Measurements from ENCODE around the gene MOXD1. TPM values are rescaled to one million over a fixed set of nuclear protein-coding genes. Genes with fewer than 3 reads are reported as not detected.

MOXD1 gene
- total RNA-seq, 1 donor from 2014 or later, result 16.0 TPM

DNA sequence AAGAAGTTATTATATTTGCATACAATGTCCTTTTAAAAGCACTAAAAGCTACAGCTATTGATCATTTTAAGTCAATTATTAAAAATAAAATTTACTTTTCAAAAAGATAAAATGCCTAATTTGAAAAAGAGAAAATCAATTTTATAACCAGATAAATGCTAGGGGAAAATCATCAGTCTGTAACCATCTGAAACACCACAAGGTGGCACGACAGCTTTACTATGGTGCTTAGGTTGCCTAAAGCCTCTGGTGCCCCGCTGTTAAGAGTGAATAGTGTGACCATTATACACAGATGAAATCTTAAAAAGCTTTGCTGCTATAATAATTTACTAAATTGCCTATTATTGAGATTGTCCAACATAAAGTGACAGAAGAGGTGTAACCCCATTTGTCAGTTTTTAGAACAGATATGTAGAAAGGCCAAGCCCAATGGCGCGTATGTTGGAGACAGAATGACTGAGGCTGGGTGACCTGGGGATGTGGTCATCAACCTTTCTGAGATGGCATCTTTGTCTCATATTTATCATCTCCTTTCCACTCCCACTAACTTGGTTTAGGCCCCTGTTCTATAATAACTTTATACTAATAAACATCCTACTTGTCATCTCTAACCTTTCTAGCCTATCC, 100.8 kb downstream of the MOXD1 start:
- no peaks in the 10 kb centered on the region for H3K36me3 ChIP-seq
- no peak for DNase-seq (ENCODE audit: extremely low spot score in 2 of 2)
- no peaks in the 10 kb centered on the region for H3K27me3 ChIP-seq
- intact Hi-C loops (cut with DNase I), result no loop called here
- no peaks in the 10 kb centered on the region for H3K9me3 ChIP-seq
- H3K4me1 ChIP-seq, result no peaks in the 10 kb centered on the region
- no peak for TF ChIP-seq POLR2AphosphoS5 (IDR thresholded peaks at IDR 0.05; ENCODE audit: insufficient read depth in 1 of 2, low read depth in 1 of 2)
- TF ChIP-seq POLR2A (IDR thresholded peaks at IDR 0.05), result no peak
- TF ChIP-seq, protein P1, sequence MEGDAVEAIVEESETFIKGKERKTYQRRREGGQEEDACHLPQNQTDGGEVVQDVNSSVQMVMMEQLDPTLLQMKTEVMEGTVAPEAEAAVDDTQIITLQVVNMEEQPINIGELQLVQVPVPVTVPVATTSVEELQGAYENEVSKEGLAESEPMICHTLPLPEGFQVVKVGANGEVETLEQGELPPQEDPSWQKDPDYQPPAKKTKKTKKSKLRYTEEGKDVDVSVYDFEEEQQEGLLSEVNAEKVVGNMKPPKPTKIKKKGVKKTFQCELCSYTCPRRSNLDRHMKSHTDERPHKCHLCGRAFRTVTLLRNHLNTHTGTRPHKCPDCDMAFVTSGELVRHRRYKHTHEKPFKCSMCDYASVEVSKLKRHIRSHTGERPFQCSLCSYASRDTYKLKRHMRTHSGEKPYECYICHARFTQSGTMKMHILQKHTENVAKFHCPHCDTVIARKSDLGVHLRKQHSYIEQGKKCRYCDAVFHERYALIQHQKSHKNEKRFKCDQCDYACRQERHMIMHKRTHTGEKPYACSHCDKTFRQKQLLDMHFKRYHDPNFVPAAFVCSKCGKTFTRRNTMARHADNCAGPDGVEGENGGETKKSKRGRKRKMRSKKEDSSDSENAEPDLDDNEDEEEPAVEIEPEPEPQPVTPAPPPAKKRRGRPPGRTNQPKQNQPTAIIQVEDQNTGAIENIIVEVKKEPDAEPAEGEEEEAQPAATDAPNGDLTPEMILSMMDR (IDR thresholded peaks at IDR 0.05), result peak in 2 of 3 experiments; percentile 19 to 53
- no peak overlapping the region for H3K27ac ChIP-seq
- no peak overlapping the region for H3K4me3 ChIP-seq

DNA sequence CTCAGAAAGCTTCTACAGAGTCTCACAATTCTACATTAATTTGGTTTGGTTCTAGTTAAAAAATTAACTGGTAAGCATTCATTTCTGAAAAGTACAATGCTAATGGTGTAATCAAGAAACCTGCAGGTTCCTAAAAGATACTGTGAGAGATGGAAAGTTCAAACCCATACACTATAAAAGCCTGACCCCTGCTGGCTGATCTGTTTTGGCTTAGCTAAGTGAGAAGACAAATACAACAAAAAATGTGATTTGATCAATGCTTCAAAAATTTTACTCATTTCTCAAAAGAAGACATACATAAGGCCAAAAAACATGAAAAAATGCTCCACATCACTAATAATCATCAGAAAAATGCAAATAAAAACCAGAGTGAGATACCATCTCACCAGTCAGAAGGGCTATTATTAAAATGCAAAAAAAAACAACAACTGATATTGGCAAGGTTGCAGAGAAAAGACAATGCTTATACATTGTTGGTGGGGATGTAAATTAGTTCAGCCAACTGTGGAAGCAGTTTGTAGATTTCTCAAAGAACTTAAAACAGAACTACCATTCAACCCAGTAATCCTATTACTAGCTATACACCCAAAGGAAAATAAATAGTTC, 102.8 kb downstream of the MOXD1 start:
- no peaks in the 10 kb centered on the region for H3K36me3 ChIP-seq
- H3K4me1 ChIP-seq, result no peaks in the 10 kb centered on the region
- no peak overlapping the region for H3K4me3 ChIP-seq
- TF ChIP-seq POLR2A (IDR thresholded peaks at IDR 0.05) (no peak), POLR2AphosphoS5 (IDR thresholded peaks at IDR 0.05; ENCODE audit: insufficient read depth in 1 of 2, low read depth in 1 of 2) (no peak)
- TF ChIP-seq, protein P1 (IDR thresholded peaks at IDR 0.05), result peak in 1 of 3 experiments; percentile 23
- H3K27me3 ChIP-seq, result no peaks in the 10 kb centered on the region
- H3K27ac ChIP-seq, result no peak overlapping the region
- no peaks in the 10 kb centered on the region for H3K9me3 ChIP-seq
- no peak for DNase-seq (ENCODE audit: extremely low spot score in 2 of 2)
- intact Hi-C loops (cut with DNase I), result loop anchor here (10.0 kb wide), 1 partner anchor 186 kb away; no protein-coding TSS in a partner anchor

DNA sequence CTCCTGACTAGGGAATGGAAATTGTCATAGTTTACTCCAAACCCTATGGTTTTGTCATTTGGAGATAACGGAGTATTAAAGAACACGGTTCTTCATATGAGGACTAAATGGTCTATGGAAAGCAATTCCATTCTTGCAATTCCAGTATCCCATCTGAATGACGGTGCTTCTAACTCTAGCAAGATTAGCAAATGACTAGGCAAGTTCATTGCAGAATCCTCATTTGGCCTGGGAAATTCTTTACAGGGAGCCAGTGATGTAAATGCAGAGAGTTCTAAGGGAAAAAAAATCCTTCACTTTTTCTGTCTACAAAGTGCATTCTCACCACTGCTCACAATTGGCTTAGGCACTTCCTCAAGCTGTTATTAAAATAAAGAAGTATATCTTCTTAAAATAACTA, 111.5 kb downstream of the MOXD1 start:
- H3K4me3 ChIP-seq, result no peak overlapping the region
- H3K36me3 ChIP-seq, result no peaks in the 10 kb centered on the region
- H3K9me3 ChIP-seq, result no peaks in the 10 kb centered on the region
- no peak overlapping the region for H3K27ac ChIP-seq
- H3K4me1 ChIP-seq, result no peaks in the 10 kb centered on the region
- no peaks in the 10 kb centered on the region for H3K27me3 ChIP-seq
- DNase-seq (ENCODE audit: extremely low spot score in 2 of 2), result no peak
- TF ChIP-seq POLR2AphosphoS5 (IDR thresholded peaks at IDR 0.05; ENCODE audit: insufficient read depth in 1 of 2, low read depth in 1 of 2) (no peak), POLR2A (IDR thresholded peaks at IDR 0.05) (no peak)
- TF ChIP-seq, protein P1 (IDR thresholded peaks at IDR 0.05), result no peak
- intact Hi-C loops (cut with DNase I), result loop anchor here (10.0 kb wide), 2 partner anchors 195 to 1755 kb away; no protein-coding TSS in a partner anchor

- Histone ChIP-seq H3K36me3 (no peaks in the 10 kb centered on the region), H3K9me3 (no peaks in the 10 kb centered on the region), H3K27me3 (no peaks in the 10 kb centered on the region), H3K4me1 (no peaks in the 10 kb centered on the region), H3K27ac (no peak overlapping the region), H3K4me3 (no peak overlapping the region)
- intact Hi-C loops (cut with DNase I), result loop anchor here (10.0 kb wide), 1 partner anchor 1758 kb away; no protein-coding TSS in a partner anchor
- DNase-seq (ENCODE audit: extremely low spot score in 2 of 2), result no peak
- TF ChIP-seq, protein P1 (IDR thresholded peaks at IDR 0.05), result no peak
- TF ChIP-seq POLR2A (IDR thresholded peaks at IDR 0.05), result no peak
- no peak for TF ChIP-seq POLR2AphosphoS5 (IDR thresholded peaks at IDR 0.05; ENCODE audit: insufficient read depth in 1 of 2, low read depth in 1 of 2)
Measured at GRCh38 chr6:132287101-132287500, 114.2 kb downstream of the MOXD1 start.

All from vagina (tissue), 2 donors.